HEK293 (cell line): ENCODE data around the gene GBP6.

ENCODE experiments used
- CTCF ChIA-PET: fragments of 350-600 bp; formaldehyde crosslinking; extraction: SDS; loops from one replicate; lab custom pipeline; 2021; ENCODE audit warnings: antibody characterized with exemption; lab: Yijun Ruan, JAX
- POLR2A ChIA-PET: fragments of 300-600 bp; formaldehyde crosslinking; extraction: SDS; loops from one replicate; lab custom pipeline; 2020; ENCODE audit warnings: antibody characterized with exemption, inconsistent platforms; lab: Yijun Ruan, JAX
- H3K27ac ChIP-seq: fragments of 200-500 bp; sonication (Bioruptor generic); 2 replicates; pipeline ENCODE4 v1.5.1; 2014; ENCODE audit warnings: low read depth, low read length, control low read depth, inconsistent platforms; ENCODE audit errors: extremely low read depth
- H3K36me3 ChIP-seq, 2 experiments: fragments of 200-500 bp in 1 of 2; sonication (Bioruptor generic) in 1 of 2; 1 replicate in 1 of 2; 2 replicates in 1 of 2; pipeline ENCODE4 v1.5.1; 2014 to 2017; ENCODE audit warnings: inconsistent platforms in 2 of 2, low read length in 2 of 2; ENCODE audit not compliant: control insufficient read depth in 2 of 2, insufficient read depth in 1 of 2
- H3K4me1 ChIP-seq: fragments of 200-500 bp; sonication (Bioruptor generic); 2 replicates; pipeline ENCODE4 v1.5.1; 2014; ENCODE audit warnings: mild to moderate bottlenecking, low read length, inconsistent platforms; ENCODE audit not compliant: control insufficient read depth, insufficient read depth
- H3K4me3 ChIP-seq: 2 replicates; pipeline ENCODE4 v1.5.1; 2011; ENCODE audit warnings: low read depth, mild to moderate bottlenecking, control low read depth, low read length, moderate library complexity
- H3K9me3 ChIP-seq: fragments of 200-500 bp; sonication (Bioruptor generic); 2 replicates; pipeline ENCODE4 v1.5.1; 2014; ENCODE audit warnings: low read depth, low read length, inconsistent platforms; ENCODE audit not compliant: control insufficient read depth, insufficient read depth
- KLF1 ChIP-seq: fragments of 450-650 bp; formaldehyde crosslinking; IDR thresholded peaks from 2 replicates; pipeline ENCODE4 v1.5.1; 2016; ENCODE audit warnings: missing biosample characterization, missing genetic modification characterization
- OSR2 ChIP-seq: fragments of 450-650 bp; formaldehyde crosslinking; IDR thresholded peaks from 2 replicates; pipeline ENCODE4 v1.5.1; 2016; ENCODE audit warnings: missing biosample characterization, missing genetic modification characterization
- SETDB1 ChIP-seq: IDR thresholded peaks from one replicate; pipeline ENCODE4 v1.6.1; 2017; ENCODE audit warnings: mild to moderate bottlenecking, low read length, moderate library complexity, mixed read lengths; ENCODE audit not compliant: insufficient read length
- SP3 ChIP-seq: fragments of 450-650 bp; formaldehyde crosslinking; IDR thresholded peaks from 2 replicates; pipeline ENCODE4 v1.5.1; 2016; ENCODE audit warnings: missing biosample characterization, missing genetic modification characterization
- ZBTB10 ChIP-seq: fragments of 450-650 bp; formaldehyde crosslinking; IDR thresholded peaks from 2 replicates; pipeline ENCODE4 v1.5.1; 2016; ENCODE audit warnings: missing biosample characterization, missing genetic modification characterization
- ZNF133 ChIP-seq: fragments of 450-650 bp; formaldehyde crosslinking; IDR thresholded peaks from 2 replicates; pipeline ENCODE4 v1.5.1; 2016; ENCODE audit warnings: missing biosample characterization, missing genetic modification characterization
- ZNF146 ChIP-seq: fragments of 450-650 bp; formaldehyde crosslinking; IDR thresholded peaks from 2 replicates; pipeline ENCODE4 v1.5.1; 2016; ENCODE audit warnings: missing biosample characterization, missing genetic modification characterization
- ZNF48 ChIP-seq: fragments of 450-650 bp; formaldehyde crosslinking; IDR thresholded peaks from 2 replicates; pipeline ENCODE4 v1.5.1; 2016; ENCODE audit warnings: missing biosample characterization, missing genetic modification characterization
- ZNF529 ChIP-seq: fragments of 450-650 bp; formaldehyde crosslinking; IDR thresholded peaks from 2 replicates; pipeline ENCODE4 v1.5.1; 2017; ENCODE audit warnings: missing genetic modification characterization, missing biosample characterization; ENCODE audit not compliant: insufficient replicate concordance
- ZNF530 ChIP-seq: fragments of 450-650 bp; formaldehyde crosslinking; IDR thresholded peaks from 2 replicates; pipeline ENCODE4 v1.5.1; 2016; ENCODE audit warnings: low read depth, missing biosample characterization, missing genetic modification characterization
- ZNF768 ChIP-seq: fragments of 450-650 bp; formaldehyde crosslinking; IDR thresholded peaks from 2 replicates; pipeline ENCODE4 v1.5.1; 2018; ENCODE audit warnings: missing biosample characterization, mild to moderate bottlenecking, missing genetic modification characterization
- ZNF777 ChIP-seq: fragments of 450-650 bp; formaldehyde crosslinking; IDR thresholded peaks from 2 replicates; pipeline ENCODE4 v1.5.1; 2017; ENCODE audit warnings: missing biosample characterization, missing genetic modification characterization, borderline replicate concordance
- TF ChIP-seq, protein P1 (sequence below): fragments of 450-650 bp; formaldehyde crosslinking; IDR thresholded peaks from 2 replicates; pipeline ENCODE4 v1.5.1; 2016; ENCODE audit warnings: missing biosample characterization, missing genetic modification characterization, low read depth
- TF ChIP-seq, protein P2 (sequence below): fragments of 450-650 bp; formaldehyde crosslinking; IDR thresholded peaks from 2 replicates; pipeline ENCODE4 v1.5.1; 2016; ENCODE audit warnings: missing biosample characterization, missing genetic modification characterization
- TF ChIP-seq, protein P3 (sequence below): fragments of 450-650 bp; formaldehyde crosslinking; IDR thresholded peaks from 2 replicates; pipeline ENCODE4 v1.5.1; 2016; ENCODE audit warnings: missing biosample characterization, missing genetic modification characterization
- TF ChIP-seq, protein P4 (sequence below): fragments of 450-650 bp; formaldehyde crosslinking; IDR thresholded peaks from 2 replicates; pipeline ENCODE4 v1.5.1; 2016; ENCODE audit warnings: missing biosample characterization, missing genetic modification characterization, borderline replicate concordance

The GBP6 gene

DNA sequence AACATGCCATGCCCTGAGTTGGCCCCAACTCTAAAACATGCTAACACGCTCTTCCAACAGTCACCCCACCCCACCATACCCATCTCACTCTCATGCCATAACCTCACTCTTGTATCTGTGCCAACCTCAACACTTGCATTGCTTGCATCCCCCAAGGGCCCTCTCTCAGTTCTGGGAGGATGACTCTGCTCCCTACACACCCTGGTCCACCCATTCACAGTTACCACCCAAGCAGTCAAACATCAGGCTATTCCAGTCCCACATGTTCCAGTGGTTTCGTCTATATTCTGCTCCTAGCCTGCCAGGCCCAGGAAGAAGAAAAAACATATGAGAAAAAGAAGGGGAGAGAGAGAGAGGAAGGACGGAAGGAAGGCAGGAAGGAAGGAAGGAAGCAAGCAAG lies 31.0 kb downstream of the GBP6 start:
- Histone ChIP-seq H3K36me3 (no peaks in the 10 kb centered on the region), H3K4me1 (no peaks in the 10 kb centered on the region), H3K9me3 (no peaks in the 10 kb centered on the region), H3K4me3 (no peak overlapping the region), H3K27ac (no peak overlapping the region)
- ChIA-PET CTCF (no interaction called here), POLR2A (no interaction called here)
- TF ChIP-seq, protein P1, sequence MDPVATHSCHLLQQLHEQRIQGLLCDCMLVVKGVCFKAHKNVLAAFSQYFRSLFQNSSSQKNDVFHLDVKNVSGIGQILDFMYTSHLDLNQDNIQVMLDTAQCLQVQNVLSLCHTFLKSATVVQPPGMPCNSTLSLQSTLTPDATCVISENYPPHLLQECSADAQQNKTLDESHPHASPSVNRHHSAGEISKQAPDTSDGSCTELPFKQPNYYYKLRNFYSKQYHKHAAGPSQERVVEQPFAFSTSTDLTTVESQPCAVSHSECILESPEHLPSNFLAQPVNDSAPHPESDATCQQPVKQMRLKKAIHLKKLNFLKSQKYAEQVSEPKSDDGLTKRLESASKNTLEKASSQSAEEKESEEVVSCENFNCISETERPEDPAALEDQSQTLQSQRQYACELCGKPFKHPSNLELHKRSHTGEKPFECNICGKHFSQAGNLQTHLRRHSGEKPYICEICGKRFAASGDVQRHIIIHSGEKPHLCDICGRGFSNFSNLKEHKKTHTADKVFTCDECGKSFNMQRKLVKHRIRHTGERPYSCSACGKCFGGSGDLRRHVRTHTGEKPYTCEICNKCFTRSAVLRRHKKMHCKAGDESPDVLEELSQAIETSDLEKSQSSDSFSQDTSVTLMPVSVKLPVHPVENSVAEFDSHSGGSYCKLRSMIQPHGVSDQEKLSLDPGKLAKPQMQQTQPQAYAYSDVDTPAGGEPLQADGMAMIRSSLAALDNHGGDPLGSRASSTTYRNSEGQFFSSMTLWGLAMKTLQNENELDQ (tag by site-specific recombination), result no peak
- TF ChIP-seq KLF1 (tag by site-specific recombination), result peak; percentile 57; the same call in 1 of the 2 replicates
- TF ChIP-seq, protein P2, sequence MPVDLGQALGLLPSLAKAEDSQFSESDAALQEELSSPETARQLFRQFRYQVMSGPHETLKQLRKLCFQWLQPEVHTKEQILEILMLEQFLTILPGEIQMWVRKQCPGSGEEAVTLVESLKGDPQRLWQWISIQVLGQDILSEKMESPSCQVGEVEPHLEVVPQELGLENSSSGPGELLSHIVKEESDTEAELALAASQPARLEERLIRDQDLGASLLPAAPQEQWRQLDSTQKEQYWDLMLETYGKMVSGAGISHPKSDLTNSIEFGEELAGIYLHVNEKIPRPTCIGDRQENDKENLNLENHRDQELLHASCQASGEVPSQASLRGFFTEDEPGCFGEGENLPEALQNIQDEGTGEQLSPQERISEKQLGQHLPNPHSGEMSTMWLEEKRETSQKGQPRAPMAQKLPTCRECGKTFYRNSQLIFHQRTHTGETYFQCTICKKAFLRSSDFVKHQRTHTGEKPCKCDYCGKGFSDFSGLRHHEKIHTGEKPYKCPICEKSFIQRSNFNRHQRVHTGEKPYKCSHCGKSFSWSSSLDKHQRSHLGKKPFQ (tag by site-specific recombination), result no peak
- no peak for TF ChIP-seq SP3

DNA sequence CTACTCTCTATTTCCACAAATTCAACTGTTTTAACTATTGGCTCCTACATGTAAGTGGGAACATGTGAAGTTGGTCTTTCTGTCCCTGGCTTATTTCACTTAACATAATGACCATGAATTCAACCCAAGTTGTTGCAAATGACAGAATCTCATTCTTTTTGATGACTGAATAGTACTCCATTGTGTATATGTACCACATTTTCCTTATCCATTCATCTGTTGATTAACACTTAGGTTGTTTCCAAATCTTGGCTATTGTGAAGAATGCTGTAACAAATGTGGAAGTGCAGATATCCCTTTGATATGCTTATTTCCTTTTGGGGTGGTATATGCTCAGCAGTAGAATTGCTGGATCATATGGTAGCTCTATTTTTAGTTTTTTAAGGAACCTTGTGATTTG lies 33.0 kb downstream of the GBP6 start:
- Histone ChIP-seq H3K27ac (no peak overlapping the region), H3K4me1 (no peaks in the 10 kb centered on the region), H3K4me3 (no peak overlapping the region), H3K9me3 (no peaks in the 10 kb centered on the region), H3K36me3 (no peaks in the 10 kb centered on the region)
- ChIA-PET CTCF (no interaction called here), POLR2A (no interaction called here)
- no peak for TF ChIP-seq SP3
- TF ChIP-seq ZNF529 (tag by site-specific recombination), result no peak
- TF ChIP-seq, protein P3, sequence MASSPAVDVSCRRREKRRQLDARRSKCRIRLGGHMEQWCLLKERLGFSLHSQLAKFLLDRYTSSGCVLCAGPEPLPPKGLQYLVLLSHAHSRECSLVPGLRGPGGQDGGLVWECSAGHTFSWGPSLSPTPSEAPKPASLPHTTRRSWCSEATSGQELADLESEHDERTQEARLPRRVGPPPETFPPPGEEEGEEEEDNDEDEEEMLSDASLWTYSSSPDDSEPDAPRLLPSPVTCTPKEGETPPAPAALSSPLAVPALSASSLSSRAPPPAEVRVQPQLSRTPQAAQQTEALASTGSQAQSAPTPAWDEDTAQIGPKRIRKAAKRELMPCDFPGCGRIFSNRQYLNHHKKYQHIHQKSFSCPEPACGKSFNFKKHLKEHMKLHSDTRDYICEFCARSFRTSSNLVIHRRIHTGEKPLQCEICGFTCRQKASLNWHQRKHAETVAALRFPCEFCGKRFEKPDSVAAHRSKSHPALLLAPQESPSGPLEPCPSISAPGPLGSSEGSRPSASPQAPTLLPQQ (tag by site-specific recombination), result no peak
- no peak for TF ChIP-seq ZNF777 (tag by site-specific recombination)
- peak; percentile 58 for TF ChIP-seq ZNF146 (tag by site-specific recombination)
- no peak for TF ChIP-seq ZNF768 (tag by site-specific recombination)
- no peak for TF ChIP-seq ZNF530 (tag by site-specific recombination)
- TF ChIP-seq, protein P4, sequence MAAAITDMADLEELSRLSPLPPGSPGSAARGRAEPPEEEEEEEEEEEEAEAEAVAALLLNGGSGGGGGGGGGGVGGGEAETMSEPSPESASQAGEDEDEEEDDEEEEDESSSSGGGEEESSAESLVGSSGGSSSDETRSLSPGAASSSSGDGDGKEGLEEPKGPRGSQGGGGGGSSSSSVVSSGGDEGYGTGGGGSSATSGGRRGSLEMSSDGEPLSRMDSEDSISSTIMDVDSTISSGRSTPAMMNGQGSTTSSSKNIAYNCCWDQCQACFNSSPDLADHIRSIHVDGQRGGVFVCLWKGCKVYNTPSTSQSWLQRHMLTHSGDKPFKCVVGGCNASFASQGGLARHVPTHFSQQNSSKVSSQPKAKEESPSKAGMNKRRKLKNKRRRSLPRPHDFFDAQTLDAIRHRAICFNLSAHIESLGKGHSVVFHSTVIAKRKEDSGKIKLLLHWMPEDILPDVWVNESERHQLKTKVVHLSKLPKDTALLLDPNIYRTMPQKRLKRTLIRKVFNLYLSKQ (tag by site-specific recombination), result no peak

DNA sequence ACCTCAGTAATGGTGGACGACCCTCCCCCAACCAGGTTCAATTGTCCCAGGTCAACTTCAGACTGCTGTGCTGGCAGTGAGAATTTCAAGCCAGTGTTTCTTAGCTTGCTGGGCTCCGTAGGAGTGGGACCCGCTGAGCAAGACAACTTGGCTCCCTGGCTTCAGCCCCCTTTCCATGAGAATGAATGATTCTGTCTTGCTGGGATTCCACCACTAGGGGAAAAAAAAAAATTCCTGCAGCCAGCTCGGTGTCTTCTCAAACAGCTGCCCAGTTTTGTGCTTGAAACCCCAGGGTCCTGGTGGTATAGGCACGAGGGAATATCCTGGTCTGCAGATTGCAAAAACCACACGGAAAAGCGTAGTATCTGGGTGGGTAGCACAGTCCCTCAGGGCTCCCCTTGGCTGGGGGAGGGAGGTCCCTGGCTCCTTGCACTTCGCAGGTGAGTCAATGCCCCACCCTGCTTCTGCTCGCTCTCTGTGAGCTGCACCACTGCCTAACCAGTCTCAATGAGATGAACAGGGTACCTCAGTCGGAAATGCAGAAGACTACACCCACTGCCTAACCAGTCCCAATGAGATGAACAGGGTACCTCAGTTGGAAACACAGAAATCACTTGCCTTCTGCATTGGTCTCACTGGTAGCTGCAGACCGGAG lies 41.5 kb downstream of the GBP6 start:
- H3K4me1 ChIP-seq, result no peaks in the 10 kb centered on the region
- TF ChIP-seq OSR2 (tag by site-specific recombination) (no peak), ZNF768 (tag by site-specific recombination) (no peak), SETDB1 (no peak), ZNF133 (tag by site-specific recombination) (no peak), ZBTB10 (tag by site-specific recombination) (no peak), ZNF530 (tag by site-specific recombination) (no peak), ZNF48 (tag by site-specific recombination) (no peak)
- TF ChIP-seq, all 188 proteins: peak for 0
- Histone ChIP-seq H3K27ac (no peak overlapping the region), H3K4me3 (no peak overlapping the region), H3K9me3 (no peaks in the 10 kb centered on the region), H3K36me3 (no peaks in the 10 kb centered on the region)
- POLR2A ChIA-PET, result no interaction called here
- CTCF ChIA-PET, result interaction anchor here (0.6 kb wide), 1 partner anchor 1225 kb away, joined by 3 read pairs; no protein-coding TSS in a partner anchor
